ENCODE results near the gene TMEM150A. TPM values are rescaled to one million over a fixed set of nuclear protein-coding genes. Genes with fewer than 3 reads are reported as not detected.
"Not testable (repeated sequence)": the region's sequence is repeated elsewhere in the genome, so short reads cannot be mapped to it uniquely, and the experiment has no call there.

The TMEM150A gene
- total RNA-seq, 4 donors from 2014 or later: 12.9 to 29.4 (median 16.6) TPM

DNA sequence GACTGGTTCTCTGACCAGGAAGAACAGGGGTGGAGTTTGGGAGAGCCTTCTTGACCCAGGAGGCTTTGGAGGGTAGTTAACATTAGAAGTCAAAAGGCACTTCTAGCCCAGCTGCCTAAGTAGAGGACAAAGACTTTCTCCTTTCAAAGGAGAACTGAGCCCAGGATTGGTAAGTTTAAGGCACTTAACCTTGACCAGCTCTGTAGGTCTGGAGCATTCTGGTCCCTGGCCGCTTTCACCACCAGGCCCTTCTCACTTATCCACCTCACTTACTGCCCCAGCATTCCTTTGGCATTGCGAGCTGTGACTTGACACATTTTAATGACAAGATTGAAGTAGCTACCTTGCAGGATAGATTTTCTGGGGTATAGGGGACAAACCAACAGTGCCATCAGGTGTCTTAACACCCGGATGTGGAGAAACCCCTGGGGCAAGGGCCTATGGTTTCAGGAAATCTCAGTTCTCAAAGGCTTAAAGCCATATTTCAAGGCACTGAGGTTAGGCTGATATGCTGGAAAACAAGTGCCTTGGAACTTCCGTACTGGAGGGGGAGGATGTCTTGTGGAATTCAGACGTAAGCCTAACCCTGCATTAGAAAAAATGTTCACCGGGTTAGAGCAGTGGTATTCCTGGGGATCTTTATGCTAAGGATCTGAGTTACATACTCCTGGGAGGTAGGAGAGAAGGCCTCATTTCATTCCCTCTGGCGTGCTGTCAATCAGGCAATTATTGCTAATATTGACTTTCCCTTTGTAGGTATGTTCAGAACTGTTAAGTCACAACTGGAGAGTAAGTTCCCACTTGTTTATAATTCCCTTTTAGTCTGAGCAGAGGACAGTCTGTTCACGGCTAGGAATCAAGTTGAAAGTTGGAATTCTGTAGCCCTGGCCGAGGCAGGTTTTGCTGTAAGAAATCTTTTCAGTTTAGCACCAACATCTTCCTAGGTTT is 5.0 kb upstream of the TMEM150A start:
- no peak for TF ChIP-seq EP300 (IDR thresholded peaks at IDR 0.05)
- TF ChIP-seq POLR2A (IDR thresholded peaks at IDR 0.05): no peak
- no peak for TF ChIP-seq CTCF (IDR thresholded peaks at IDR 0.05)
- peak overlapping the region in 2 of 4 donors; percentile 26 to 31 for H3K27ac ChIP-seq
- H3K4me1 ChIP-seq: peaks cover 0 to 82% (median 37%) of the 10 kb centered on the region in 4 donors
- no peak overlapping the region for H3K4me3 ChIP-seq
- DNase-seq (ENCODE audit: low spot score in 2 of 2): no peak
- H3K27me3 ChIP-seq: no peaks in the 10 kb centered on the region
- H3K9me3 ChIP-seq: no peaks in the 10 kb centered on the region
- 74 to 84% methylated on average over 9 of the region's 9 CpGs for WGBS, 2 donors
- peaks cover 0 to 31% (median 0%) of the 10 kb centered on the region in 3 donors for H3K36me3 ChIP-seq

DNA sequence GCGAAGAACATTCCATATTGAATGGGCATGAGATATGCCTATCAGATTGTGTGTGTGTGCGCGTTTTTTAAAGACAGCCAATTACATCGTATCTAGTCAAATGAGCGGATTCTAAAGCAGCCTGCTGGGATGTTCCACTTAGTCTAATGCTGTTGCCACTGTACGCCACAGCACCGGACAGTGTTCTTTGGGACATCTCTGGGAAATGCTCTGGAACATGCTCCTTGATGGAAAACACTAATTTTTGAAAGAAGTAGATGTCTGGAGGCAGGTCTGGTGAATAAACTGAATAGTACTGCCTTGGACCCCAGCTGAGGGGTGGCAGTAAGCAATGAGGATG is 3.6 kb upstream of the TMEM150A start:
- no peak for TF ChIP-seq CTCF (IDR thresholded peaks at IDR 0.05)
- no peak for TF ChIP-seq EP300 (IDR thresholded peaks at IDR 0.05)
- no peak for TF ChIP-seq POLR2A (IDR thresholded peaks at IDR 0.05)
- no peak overlapping the region for H3K4me3 ChIP-seq
- DNase-seq (ENCODE audit: low spot score in 2 of 2): no peak
- H3K27me3 ChIP-seq: no peaks in the 10 kb centered on the region
- H3K27ac ChIP-seq: peak overlapping the region in 2 of 4 donors; percentile 61 to 80
- H3K9me3 ChIP-seq: no peaks in the 10 kb centered on the region
- 54 to 55% methylated on average over 7 of the region's 7 CpGs for WGBS, 2 donors
- H3K4me1 ChIP-seq: peaks cover 0 to 85% (median 39%) of the 10 kb centered on the region in 4 donors
- H3K36me3 ChIP-seq: peaks cover 0 to 31% (median 0%) of the 10 kb centered on the region in 3 donors

GRCh38 chr2:85605406-85606115 is 3.1 kb upstream of the TMEM150A start:
- no peak for TF ChIP-seq EP300 (IDR thresholded peaks at IDR 0.05)
- no peak for TF ChIP-seq POLR2A (IDR thresholded peaks at IDR 0.05)
- TF ChIP-seq CTCF (IDR thresholded peaks at IDR 0.05): no peak

DNA sequence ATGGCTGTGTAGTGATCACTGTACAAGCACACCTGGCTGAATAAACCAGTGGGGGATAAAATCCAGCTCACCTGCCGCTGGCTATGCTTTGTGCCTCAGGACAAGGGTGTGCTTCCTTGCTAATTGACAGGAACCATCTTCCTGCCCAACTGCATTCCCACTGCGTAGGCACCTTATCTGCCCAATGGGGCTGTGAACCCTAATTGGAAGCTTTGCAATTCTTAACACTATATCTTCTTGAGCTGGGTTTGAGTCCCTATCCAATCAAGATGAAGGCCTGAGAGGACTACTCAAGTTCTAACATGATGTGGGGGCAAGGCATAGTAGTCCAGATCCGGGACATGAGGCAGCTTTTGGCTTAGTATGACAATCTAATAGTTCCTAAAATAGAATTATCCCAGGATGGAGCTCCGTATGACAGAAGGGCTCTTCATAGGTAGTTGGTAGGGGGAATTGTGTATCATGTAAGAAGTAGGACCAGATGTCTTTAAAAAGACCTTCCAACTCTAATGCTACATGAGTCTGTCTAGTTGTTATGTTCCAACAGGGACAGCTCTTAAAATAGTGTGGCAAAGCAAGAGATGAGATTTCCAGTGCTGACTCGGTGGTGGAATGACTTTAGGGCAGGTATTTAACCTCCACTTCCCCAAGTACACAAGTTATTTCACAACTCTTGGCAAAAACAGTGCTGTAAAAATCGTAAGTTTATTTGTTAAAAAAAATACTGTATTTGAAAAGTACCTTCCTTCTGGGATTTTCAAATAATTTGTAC is 2.3 kb upstream of the TMEM150A start:
- H3K4me1 ChIP-seq: peaks cover 0 to 86% (median 37%) of the 10 kb centered on the region in 4 donors
- H3K4me3 ChIP-seq: no peak overlapping the region
- WGBS, 2 donors: 54 to 55% methylated on average over 6 of the region's 6 CpGs
- H3K9me3 ChIP-seq: no peaks in the 10 kb centered on the region
- DNase-seq (ENCODE audit: low spot score in 2 of 2): no peak
- peak overlapping the region in 3 of 4 donors; percentile 38 to 80 (median 61) for H3K27ac ChIP-seq
- TF ChIP-seq EP300 (IDR thresholded peaks at IDR 0.05): peak in 1 of 2 donors; percentile 13
- no peak for TF ChIP-seq CTCF (IDR thresholded peaks at IDR 0.05)
- H3K27me3 ChIP-seq: no peaks in the 10 kb centered on the region
- H3K36me3 ChIP-seq: peaks cover 0 to 42% (median 0%) of the 10 kb centered on the region in 3 donors

More at GRCh38 chr2:85605406-85606115, 3.1 kb upstream of the TMEM150A start:
- Histone ChIP-seq H3K4me3 (no peak overlapping the region), H3K27ac (peak overlapping the region in 2 of 4 donors; percentile 61 to 80), H3K27me3 (no peaks in the 10 kb centered on the region), H3K4me1 (peaks cover 0 to 86% (median 39%) of the 10 kb centered on the region in 4 donors), H3K36me3 (peaks cover 0 to 36% (median 0%) of the 10 kb centered on the region in 3 donors), H3K9me3 (no peaks in the 10 kb centered on the region)
- DNase-seq (ENCODE audit: low spot score in 2 of 2): no peak
- 34 to 37% methylated on average over 4 of the region's 4 CpGs for WGBS, 2 donors

DNA sequence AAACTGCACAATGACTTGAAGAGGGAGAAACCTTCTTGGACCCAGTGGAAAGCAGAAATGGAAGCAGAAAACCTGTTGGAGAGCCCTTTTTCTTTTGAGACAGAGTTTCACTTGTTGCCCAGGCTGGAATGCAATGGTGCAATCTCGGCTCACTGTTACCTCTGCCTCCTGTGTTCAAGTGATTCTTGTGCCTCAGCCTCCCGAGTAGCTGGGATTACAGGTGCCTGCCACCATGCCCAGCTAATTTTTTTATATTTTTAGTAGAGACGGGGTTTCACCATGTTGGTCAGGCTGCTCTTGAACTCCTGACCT is 1.6 kb upstream of the TMEM150A start:
- H3K27ac ChIP-seq: peak overlapping the region in 3 of 4 donors; percentile 38 to 96 (median 80)
- H3K36me3 ChIP-seq: peaks cover 0 to 42% (median 0%) of the 10 kb centered on the region in 3 donors
- not testable (repeated sequence) for H3K27me3 ChIP-seq; DNase-seq (ENCODE audit: low spot score in 2 of 2); H3K9me3 ChIP-seq
- peak overlapping the region in 2 of 4 donors; percentile 51 to 92 for H3K4me3 ChIP-seq
- H3K4me1 ChIP-seq: peaks cover 0 to 84% (median 37%) of the 10 kb centered on the region in 4 donors
- WGBS, 2 donors: 70 to 74% methylated on average over 3 of the region's 3 CpGs

All from tibial nerve (tissue), 4 donors.